OCI-LY3 (cell line): ENCODE data around the gene MAML2.
A peak's percentile ranks its signal among the peaks of the same experiment; 100 is the strongest.

ENCODE experiments used
- H2AFZ ChIP-seq: fragments of 200-600, 300-600 bp; shearing (Covaris generic); 2 replicates; pipeline ENCODE4 v1.6.0; 2014; ENCODE audit warnings: antibody characterized with exemption, low read depth, low read length
- H3K27ac ChIP-seq: fragments of 200-600, 300-600 bp; sonication (generic); 2 replicates; pipeline ENCODE4 v1.5.1; 2014; ENCODE audit warnings: mild to moderate bottlenecking, low read length, moderate library complexity, mixed read lengths
- H3K27me3 ChIP-seq: fragments of 200-600, 300-600 bp; sonication (generic); 2 replicates; pipeline ENCODE4 v1.6.1; 2014; ENCODE audit warnings: low read depth, low read length, mixed read lengths
- H3K36me3 ChIP-seq: fragments of 200-600, 300-600 bp; sonication (generic); replicated peaks from 2 replicates; pipeline ENCODE3; 2014; ENCODE audit warnings: low read depth, low read length, mixed read lengths
- H3K4me1 ChIP-seq: fragments of 300-600, 200-600 bp; sonication (generic); 2 replicates; pipeline ENCODE4 v1.6.1; 2014; ENCODE audit warnings: low read length, mixed read lengths
- H3K4me2 ChIP-seq: fragments of 200-600, 300-600 bp; sonication (generic); 2 replicates; pipeline ENCODE4 v1.6.1; 2014; ENCODE audit warnings: low read length, mixed read lengths
- H3K4me3 ChIP-seq: fragments of 300-600, 200-600 bp; sonication (generic); 2 replicates; pipeline ENCODE4 v1.5.1; 2014; ENCODE audit warnings: antibody characterized with exemption, mild to moderate bottlenecking, low read length, moderate library complexity
- H3K79me2 ChIP-seq: fragments of 300-600, 200-600 bp; shearing (Covaris generic); 2 replicates; pipeline ENCODE4 v1.6.1; 2014; ENCODE audit warnings: mild to moderate bottlenecking, low read length, mixed read lengths
- H3K9ac ChIP-seq: fragments of 300-600, 200-600 bp; shearing (Covaris generic); 2 replicates; pipeline ENCODE4 v1.6.0; 2014; ENCODE audit warnings: mild to moderate bottlenecking, low read length, moderate library complexity
- H3K9me3 ChIP-seq: fragments of 200-600, 300-600 bp; shearing (Covaris generic); 2 replicates; pipeline ENCODE4 v1.6.1; 2014; ENCODE audit warnings: low read length, mixed read lengths; ENCODE audit not compliant: insufficient read depth
- H4K20me1 ChIP-seq: fragments of 200-600, 300-600 bp; sonication (generic); 2 replicates; pipeline ENCODE4 v1.6.1; 2016; ENCODE audit warnings: low read length, mixed read lengths; ENCODE audit not compliant: insufficient read depth
- CTCF ChIP-seq: fragments of 200-600, 300-600 bp; sonication (generic); IDR thresholded peaks from 2 replicates; pipeline ENCODE4 v1.5.1; 2014; ENCODE audit warnings: antibody characterized with exemption, low read length, low read depth
- EZH2phosphoT487 ChIP-seq: fragments of 200-600 bp; shearing (Covaris generic); IDR thresholded peaks from 2 replicates; pipeline ENCODE4 v1.6.1; 2018; ENCODE audit warnings: antibody characterized with exemption, mixed run types, low read depth

MAML2 gene

GRCh38 chr11:96388891-96389719, 46.1 kb upstream of the MAML2 start:
- Histone ChIP-seq H3K79me2 (peaks cover 24% of the 10 kb centered on the region), H3K4me1 (peaks cover 10% of the 10 kb centered on the region), H3K27me3 (no peaks in the 10 kb centered on the region), H2AFZ (peak overlapping the region; percentile 50; the same call in 1 of the 2 replicates), H3K9me3 (no peaks in the 10 kb centered on the region), H3K4me2 (peak overlapping the region; percentile 97), H4K20me1 (no peaks in the 10 kb centered on the region), H3K9ac (peak overlapping the region; percentile 75), H3K27ac (peak overlapping the region; percentile 36), H3K4me3 (peak overlapping the region; percentile 96), H3K36me3 (no peaks in the 10 kb centered on the region)
- TF ChIP-seq CTCF, result no peak
- no peak for TF ChIP-seq EZH2phosphoT487

- Histone ChIP-seq H3K4me2 (no peak overlapping the region), H3K36me3 (peaks cover 5% of the 10 kb centered on the region)
- TF ChIP-seq CTCF (no peak), EZH2phosphoT487 (no peak)
Measured at GRCh38 chr11:96385187-96385586, 42.2 kb upstream of the MAML2 start.

GRCh38 chr11:96384156-96384555, 41.2 kb upstream of the MAML2 start:
- Histone ChIP-seq H3K27me3 (no peaks in the 10 kb centered on the region), H3K36me3 (peaks cover 5% of the 10 kb centered on the region), H3K4me3 (no peak overlapping the region), H4K20me1 (no peaks in the 10 kb centered on the region), H3K9ac (no peak overlapping the region), H3K4me2 (no peak overlapping the region), H3K27ac (no peak overlapping the region), H3K79me2 (peaks cover 8% of the 10 kb centered on the region; the same call in 1 of the 2 replicates), H3K4me1 (peaks cover 5% of the 10 kb centered on the region; the same call in 1 of the 2 replicates), H3K9me3 (no peaks in the 10 kb centered on the region), H2AFZ (no peak overlapping the region)
- TF ChIP-seq EZH2phosphoT487 (no peak), CTCF (no peak)

More at GRCh38 chr11:96385187-96385586, 42.2 kb upstream of the MAML2 start:
- Histone ChIP-seq H3K9ac (no peak overlapping the region), H3K27me3 (no peaks in the 10 kb centered on the region), H3K4me3 (no peak overlapping the region), H3K79me2 (peaks cover 10% of the 10 kb centered on the region), H4K20me1 (no peaks in the 10 kb centered on the region), H2AFZ (no peak overlapping the region), H3K4me1 (peaks cover 5% of the 10 kb centered on the region; the same call in 1 of the 2 replicates), H3K27ac (no peak overlapping the region), H3K9me3 (no peaks in the 10 kb centered on the region)

- TF ChIP-seq EZH2phosphoT487, result no peak
- no peak for TF ChIP-seq CTCF
- Histone ChIP-seq H3K4me3 (no peak overlapping the region), H4K20me1 (no peaks in the 10 kb centered on the region)
Measured at GRCh38 chr11:96376796-96377195, 33.8 kb upstream of the MAML2 start.

More at GRCh38 chr11:96376796-96377195, 33.8 kb upstream of the MAML2 start:
- Histone ChIP-seq H3K27ac (no peak overlapping the region), H3K4me1 (no peaks in the 10 kb centered on the region), H3K27me3 (no peaks in the 10 kb centered on the region), H2AFZ (no peak overlapping the region), H3K79me2 (no peaks in the 10 kb centered on the region), H3K4me2 (no peak overlapping the region), H3K36me3 (peaks cover 5% of the 10 kb centered on the region), H3K9me3 (no peaks in the 10 kb centered on the region), H3K9ac (no peak overlapping the region)
